GM19025 (cell line): ENCODE results near the gene MBD3.

Experiments
- ATAC-seq: cut with Tn5 transposase; IDR thresholded peaks from one replicate; pipeline ENCODE4 v1.9.1; 2021; ENCODE audit warnings: mild to moderate bottlenecking, low read depth, moderate library complexity; ENCODE audit not compliant: unreplicated experiment

MBD3 gene

DNA sequence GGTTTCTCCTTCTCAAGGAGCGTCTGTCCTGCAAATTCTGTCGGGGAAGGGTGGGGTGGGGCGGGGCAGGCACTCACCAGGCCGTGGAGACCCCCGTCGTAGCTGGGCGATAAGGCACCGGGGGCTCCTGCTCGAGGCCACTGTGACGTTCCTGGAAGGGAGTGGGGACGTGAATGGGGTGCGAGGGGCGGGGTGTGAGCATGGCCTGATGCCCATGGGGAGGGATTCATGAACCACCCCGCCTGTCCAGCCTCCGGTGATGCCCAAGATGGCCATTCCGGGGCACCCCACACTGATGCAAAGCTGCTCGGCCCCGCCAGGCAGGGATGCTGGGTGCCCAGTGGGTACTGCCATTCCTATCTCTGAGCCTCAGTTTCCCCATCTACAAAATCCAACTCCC is 27.0 kb upstream of the MBD3 start:
- ATAC-seq = no peak

DNA sequence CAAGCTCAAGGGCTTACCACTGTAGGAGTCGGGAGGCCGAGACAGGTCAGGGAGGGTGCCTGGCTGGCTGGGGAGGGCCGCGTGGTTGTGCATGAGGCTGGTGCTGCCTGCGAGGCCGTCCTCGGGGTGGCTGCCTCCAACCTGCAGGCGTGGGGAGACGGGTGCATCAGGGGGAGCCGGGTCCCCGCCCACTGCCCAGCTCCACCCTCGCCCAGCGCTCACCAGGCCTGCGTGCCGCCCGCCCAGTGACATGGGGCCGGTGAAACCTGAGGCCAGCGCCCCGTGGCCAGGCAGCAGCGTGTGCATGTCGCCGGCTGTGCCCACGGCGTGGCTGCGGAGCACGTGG is 26.4 kb upstream of the MBD3 start:
- ATAC-seq = no peak

DNA sequence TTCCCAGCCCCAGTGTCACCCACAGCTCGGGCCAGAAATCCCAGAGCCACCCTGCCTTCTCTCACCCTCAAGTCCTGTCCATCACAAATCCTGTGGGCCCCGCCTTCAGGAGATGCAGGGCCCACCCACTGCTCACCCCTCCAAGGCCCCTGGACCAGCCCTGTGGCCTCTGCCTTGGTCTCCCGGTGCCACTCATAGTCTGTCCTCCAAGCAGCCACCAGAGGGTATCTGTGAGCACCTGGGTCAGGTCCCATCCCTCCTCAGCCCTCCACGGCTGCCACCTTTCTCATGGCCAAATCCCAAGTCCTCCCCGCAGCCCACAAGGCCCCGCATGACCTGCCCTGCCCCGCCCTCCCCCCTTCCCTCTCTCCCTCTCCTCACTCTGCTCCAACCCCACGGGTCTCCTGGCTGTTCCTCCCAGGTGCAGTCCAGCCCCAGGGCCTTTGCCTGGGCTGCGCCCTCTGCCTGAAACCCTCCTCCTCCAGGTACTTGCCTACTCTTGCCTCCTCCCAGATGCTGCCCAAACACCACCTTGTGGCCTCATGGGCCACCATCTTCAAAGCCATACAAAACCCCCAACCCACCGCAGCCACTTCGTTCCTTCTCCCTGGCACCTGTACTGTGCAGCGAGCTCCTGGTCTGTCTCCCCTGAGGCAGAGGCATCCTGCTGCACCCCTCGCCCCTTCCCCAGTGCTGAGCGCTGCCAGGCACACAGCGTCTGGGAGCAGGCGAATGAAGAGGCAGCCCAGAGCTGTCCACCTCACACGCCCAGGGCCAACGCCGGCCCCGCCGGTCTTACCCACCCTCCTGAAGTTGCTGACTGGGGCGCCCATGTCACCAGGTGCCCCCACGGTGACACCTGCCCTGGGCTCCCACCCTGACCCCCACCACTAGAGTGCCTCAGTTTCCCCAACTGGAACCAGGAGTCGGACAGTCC is 25.8 kb upstream of the MBD3 start:
- no peak for ATAC-seq

DNA sequence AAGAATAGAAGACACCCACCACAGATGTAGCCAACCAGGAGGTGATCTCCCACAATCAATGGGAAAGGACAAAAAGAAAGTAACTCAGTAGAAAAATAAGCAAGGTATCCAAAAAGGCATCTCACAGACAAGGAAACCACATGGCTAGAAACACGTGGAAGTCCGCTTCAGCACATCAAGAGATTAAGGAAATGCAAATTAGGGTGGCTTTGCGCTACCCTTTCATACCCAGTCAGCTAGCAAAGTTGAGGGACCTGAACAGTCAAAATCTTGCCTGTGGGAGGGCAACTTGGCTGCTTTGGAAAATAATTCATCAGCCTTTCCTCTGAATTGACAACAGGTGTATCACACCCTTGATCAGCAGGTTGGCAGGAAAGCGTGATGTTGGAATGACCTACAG is 24.2 kb upstream of the MBD3 start:
- no peak for ATAC-seq

DNA sequence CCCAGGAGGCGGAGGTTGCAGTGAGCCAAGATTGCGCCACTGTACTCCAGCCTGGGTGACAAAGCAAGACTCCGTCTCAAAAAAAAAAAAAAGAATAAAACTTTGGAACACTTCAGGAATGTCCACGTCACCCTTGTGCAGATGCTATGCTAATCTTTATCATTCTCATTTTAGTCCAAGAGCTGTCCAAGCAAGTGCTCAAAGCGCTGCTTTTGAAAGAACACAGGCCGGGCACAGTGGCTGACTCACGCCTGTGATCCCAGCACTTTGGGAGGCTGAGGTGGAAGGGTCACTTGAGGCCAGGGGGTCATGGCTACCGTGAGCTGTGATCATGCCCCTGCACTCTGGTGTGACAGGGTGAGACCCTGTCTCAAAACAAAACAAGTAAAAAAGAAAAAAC is 23.7 kb upstream of the MBD3 start:
- no peak for ATAC-seq

DNA sequence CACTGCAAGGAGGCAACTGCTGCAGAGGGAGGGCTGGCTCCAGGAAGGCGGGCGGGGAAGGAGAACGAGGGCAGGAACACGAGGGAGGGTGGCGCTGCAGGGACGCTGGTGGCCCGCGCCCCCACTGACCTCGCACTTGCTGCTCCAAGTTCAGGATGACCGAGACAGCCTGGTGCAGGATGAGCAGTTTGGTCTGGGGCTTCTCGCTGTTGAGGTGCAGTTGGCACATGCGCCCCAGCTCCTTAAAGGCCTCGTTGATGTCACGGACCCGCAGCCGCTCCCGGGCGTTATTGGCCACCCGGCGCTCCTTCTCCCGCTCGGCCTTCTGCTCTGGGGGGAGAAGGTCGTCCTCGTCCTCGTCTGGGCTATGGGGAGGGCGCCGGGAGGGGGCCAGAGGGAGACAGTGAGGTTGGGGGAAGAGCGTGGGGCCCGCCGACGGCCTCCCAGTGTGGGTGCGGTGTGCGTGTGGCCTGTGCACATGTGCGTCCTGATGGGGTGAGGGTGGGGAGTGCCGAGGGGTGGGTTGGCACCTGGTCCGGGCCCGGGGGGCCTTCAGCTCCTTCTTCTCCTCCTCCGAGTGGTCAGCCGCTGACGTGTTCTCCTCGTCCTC is 22.6 kb upstream of the MBD3 start:
- no peak for ATAC-seq

DNA sequence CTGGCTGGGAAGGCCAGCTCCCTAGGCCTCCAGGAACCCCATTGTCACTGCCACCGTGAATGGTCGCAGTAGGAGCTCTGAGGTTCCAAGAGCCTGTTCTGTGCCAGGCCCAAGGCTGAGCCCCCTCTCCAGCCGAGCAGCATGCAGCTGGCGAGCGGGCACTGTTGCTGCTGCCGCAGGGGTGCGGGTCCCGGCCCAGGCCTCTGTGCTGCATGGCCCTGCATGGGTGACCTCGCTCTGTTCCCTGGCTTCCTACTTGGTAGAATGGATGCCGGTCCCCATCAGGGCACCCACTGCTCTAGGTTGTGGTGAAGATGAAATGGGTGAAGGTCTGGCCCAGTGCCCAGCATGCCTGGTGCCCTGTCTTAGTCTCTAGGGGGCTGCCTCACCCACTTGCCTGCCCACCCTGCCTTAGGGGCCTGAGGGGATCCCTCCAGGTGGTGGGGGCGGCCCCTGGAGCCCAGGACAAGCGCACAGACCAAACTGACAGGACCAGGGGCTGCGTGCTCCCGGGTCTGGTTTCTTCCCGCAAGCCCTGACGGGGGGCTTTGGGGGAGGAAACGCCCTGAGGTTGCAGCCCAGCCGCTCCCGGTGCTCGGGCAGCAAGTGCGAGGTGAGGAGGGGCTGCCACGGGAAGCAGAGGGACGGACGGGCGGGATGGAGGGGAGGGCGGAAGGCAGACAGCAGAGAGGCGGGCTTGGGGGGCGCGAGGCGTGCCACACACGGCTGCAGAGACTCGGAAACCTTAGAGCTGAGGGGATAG is 21.3 kb upstream of the MBD3 start:
- ATAC-seq = no peak

DNA sequence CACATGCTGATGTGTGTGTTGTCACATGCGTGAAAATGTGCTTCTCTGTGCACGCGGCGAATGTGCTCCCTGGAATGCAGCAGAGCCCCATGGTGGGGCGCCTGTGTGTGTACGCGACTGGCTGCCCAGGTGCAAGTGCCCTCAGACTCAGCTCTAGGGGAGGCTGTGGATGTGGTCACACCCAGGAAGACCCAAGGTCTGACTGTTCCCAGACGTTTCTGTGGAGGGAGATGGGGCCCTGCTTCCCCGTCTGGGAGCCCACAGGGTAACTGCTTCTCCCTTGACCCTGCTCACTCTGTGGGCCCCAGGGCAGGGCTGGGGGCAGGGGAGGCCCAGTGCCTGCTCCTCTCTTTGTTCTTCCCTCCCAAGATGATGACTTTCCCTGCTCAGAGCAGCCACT is 20.5 kb upstream of the MBD3 start:
- ATAC-seq = no peak

DNA sequence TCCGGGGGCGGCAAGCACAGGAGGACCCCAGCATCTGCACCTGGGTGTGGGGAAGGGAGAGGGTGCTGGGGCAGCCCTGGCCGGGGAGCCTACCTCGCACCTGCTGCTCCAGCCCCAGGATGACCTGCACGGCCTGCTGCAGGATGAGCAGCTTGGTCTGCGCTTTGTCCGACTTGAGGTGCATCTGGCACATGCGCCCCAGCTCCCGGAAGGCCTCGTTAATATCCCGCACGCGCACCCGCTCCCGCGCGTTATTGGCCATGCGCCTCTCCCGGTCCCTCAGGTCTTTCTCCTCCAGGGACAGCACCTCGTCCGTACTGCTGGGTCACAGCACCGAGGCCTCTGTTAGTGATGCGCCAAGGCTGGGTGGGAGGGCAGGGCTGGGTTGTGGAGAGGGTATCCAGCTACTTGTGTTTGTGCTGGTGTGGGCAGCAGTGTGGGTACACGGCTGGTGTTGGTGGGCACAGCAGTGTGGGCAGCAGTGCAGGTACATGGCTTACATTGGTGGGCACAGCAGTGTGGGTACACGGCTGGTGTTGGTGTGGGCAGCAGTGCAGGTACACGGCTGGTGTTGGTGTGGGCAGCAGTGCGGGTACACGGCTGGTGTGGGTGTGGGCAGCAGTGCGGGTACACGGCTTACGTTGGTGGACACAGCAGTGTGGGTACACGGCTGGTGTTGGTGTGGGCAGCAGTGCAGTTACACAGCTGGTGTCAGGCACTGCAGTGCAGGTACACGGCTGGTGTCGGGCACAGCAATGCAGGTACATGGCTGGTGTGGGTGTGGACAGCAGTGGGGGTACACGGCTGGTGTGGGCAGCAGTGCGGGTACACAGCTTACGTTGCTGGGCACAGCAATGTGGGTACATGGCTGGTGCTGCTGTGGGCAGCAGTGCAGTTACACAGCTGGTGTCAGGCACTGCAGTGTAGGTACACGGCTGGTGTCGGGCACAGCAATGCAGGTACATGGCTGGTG is 19.7 kb upstream of the MBD3 start:
- no peak for ATAC-seq

DNA sequence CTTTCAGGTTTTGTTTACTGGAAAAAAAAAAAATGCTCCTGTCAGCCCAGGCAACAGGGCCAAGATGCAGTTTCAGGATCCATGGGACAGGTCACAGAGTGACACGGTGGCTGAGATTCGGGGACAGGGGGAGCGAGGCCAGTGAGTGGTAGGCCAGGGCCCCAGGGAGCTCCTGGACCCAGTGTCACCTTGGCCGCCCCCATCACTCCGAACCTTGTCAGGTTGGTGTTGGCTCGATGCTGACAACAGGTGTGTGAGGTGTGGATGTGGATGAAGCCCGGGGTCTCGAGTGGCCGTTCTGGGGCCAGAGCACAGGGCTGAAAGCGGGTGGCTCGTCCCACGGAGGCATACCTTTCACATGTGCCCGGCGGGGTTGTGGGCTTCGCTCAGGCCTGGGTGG is 18.7 kb upstream of the MBD3 start:
- ATAC-seq = no peak

DNA sequence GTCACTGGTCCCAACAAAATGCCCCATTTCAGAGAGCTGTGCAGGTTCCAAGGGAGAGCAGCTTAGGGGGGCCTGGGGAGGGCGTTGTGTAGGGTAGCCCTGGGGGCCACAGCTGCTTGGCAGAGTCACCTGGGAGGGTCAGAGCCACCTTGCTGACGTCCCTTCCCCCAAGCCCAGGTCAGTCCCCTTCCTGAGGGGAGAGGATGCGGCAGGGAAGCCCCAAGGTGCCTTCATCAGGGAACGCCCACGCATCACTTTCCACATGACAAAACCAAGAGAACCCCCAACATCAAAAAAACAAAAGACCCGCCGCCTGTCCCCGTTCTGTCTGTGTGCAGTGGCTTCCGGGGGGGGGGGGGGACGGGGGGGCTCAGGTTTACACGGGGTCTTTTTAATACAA is 17.9 kb upstream of the MBD3 start:
- no peak for ATAC-seq

DNA sequence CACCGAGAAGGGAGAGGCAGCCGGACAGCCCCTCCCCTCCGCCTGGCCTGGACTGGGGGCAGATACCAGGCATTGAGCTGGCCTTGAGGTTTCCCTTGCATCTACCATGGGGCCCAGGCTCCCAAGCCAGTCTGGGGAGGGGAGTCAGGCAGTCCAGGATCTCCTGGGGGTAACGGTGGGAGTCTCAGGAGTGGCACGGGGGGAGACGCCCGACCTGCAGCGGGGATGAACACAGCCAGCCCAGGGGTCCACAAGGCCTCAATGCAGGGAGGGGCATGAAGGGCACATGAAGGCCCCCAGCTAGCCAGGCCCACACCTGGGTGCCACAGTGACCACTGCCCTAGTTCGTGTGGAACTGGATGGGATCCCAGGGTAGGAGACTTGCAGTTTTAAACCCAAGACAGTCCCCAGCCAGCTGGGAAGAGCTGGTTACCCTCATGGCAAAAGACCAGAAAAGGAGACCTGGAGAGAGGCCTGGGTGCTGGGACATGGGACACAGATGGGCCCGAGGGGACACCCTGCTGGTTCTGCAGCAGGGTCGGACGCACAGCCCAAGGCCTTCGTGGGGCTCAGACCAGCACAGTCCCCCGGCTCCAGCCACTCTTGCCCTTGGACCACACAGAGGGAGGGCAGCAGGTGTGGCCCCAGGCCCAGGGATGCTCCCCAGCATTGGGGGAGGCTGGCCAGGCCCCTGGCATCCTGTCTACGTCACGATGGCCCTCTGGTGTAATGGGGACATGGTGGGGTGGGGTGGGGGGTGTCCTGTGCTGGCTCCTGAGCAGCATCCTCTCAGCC is 17.2 kb upstream of the MBD3 start:
- no peak for ATAC-seq

DNA sequence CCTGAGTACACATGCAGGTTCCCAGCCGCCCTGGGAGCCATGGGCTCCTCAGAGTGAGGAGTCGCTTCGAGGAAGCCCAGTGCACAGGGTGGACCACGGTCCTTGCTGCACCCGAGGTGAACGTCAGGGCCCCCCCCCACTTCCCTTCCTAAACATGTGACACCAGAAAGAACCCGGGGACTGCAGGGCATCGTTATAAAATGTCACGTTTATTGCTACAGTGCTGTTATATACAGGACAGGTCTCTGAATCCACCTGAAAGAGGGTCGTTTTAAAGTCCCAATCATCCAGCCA is 16.4 kb upstream of the MBD3 start:
- no peak for ATAC-seq

DNA sequence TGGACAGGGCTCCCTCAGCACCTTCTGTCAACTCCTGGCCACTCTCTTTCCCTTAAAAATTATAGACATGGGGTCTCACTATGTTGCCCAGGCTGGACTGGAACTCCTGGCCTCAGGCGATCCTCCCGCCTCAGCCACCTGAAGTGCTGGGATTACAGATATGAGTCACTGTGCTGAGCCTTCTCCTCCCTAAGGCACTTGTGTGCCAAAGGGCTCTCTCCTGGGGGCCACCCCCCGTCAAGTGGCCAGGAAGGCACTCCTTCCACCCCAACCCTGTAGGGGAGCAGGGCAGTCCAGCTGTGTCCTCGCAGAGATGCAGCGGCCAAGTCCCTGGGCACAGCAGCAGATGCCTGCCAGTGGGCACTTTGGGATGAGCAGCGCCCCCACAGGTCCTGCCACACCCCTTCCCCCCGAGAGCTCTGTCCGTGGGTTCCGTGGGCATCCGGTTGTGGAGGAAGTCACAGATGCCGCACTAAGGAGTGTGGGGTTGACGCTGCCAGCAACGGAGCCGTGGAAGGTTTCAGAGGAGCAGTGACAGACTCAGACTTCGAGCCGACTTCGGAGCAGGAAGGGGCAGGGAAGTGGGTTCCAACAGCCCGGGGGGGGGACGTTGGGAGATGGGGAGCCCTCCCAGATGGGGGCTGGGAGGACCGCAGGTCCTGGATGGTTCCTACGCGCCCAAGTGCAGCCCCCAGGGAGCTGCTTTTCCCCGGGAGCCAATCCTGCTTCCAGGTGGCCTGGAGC is 15.9 kb upstream of the MBD3 start:
- ATAC-seq = no peak

DNA sequence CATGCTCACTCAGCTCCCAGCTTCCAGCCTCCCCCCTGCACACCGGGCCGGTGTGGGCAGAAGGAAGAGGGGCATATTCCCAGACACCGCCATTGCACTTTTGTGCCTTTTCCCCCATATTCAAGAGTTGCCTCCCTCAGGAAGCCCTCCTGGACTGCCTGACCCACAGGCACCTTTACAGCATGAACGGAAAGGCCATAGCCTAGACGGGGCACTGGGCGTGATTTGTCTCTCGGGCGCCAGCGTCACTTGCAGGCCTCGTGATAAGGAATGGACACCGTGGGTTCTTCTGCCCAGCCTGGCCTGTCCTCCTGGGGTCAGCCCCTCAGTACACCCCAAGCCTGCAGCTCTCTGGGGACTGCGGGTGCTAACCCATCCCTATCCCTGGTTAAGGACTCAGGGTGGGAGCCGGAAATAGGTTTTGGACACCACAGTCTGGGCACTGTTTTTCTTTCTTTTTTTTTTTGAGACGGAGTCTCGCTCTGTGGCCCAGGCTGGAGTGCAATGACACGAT is 13.5 kb upstream of the MBD3 start:
- no peak for ATAC-seq

DNA sequence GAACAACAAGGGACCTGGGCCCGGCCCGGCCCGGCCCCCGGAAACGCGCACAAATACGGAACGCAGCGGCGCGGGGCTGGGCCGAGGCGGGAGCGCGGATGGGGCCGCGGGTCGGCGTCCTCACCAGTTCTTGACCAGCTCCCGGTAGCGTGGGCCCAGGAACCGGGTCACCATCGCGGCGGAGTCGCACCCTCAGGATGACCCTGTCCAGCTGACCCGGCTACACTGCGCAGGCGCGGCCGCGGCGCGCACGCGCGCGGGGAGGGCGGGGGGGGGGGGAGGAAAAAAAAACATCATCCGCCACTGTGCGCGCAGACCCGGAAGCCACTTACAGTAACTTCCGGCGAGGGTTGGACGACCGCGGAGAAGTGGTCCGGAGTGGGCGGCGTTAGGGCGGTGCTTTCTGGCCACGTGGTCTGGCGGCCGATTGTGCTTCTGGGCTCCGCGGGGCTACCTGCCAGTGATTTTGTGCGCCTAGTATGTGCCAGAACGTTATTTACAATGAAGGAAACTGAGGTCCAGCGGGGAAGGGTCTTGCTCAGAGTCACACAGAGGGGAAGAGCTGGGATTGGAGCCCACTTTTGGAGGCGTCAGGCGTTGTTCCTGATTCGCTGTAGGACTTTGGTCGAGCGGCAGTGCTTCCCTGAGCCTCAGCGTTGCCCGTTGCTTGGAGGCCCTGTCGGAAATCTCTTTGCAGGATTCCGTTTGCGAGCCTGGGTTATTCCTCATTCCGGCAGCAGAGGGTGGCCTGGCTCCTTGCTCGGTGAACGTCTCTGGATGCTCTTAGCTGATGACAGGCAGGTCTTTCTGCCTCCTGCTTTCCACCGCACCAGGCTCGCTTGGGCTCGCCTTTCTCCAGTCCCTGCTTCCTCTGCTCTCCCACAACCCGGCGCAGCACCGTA is 12.8 kb upstream of the MBD3 start, which contains the start of gene UQCR11:
Gene UQCR11, minus strand, starts transcription at position 227 of the 902 bp plus-strand sequence. Its CDS starts 53 bp downstream, at position 174.
- ATAC-seq = peak; percentile 80

DNA sequence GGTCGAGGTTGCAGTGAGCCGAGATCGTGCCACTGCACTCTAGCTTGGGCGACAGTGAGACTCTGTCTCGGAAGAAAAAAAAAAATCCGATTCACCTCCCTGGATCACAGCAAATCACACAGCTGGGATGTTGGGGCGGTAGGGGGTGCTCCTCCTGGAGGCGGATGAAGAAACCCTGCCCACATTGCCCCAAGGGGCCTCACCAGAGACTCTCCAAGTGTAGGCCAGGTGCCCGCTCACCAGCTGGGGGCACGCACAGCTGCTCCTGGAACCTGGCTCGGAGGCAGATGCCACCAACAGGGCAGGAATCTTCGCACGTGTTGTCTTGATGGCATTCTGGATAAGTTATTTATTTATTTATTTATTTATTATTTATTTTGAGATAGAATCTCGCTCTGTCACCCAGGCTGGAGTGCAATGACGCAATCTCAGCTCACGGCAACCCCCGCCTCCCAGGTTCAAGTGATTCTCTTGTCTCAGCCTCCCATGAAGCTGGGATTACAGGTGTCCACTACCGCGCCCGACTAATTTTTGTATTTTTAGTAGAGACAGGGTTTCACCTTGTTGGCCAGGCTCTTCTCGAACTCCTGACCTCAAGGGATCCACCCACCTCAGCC is 9.5 kb upstream of the MBD3 start:
- no peak for ATAC-seq
